Loucy (cell line): ENCODE results near the gene BMP8B.

Source experiments
- EZH2phosphoT487 ChIP-seq: fragments of 200-600 bp; IDR thresholded peaks from 2 replicates; pipeline ENCODE4 v1.6.1; 2018; ENCODE audit warnings: antibody characterized with exemption, mild to moderate bottlenecking, moderate library complexity, borderline replicate concordance
- TF ChIP-seq, protein P1 (sequence below): fragments of 200-600 bp; sonication (generic); conservative IDR thresholded peaks from 2 replicates; pipeline ENCODE4 v1.5.1; 2014; ENCODE audit warnings: mild to moderate bottlenecking, antibody characterized with exemption, low read length

DNA sequence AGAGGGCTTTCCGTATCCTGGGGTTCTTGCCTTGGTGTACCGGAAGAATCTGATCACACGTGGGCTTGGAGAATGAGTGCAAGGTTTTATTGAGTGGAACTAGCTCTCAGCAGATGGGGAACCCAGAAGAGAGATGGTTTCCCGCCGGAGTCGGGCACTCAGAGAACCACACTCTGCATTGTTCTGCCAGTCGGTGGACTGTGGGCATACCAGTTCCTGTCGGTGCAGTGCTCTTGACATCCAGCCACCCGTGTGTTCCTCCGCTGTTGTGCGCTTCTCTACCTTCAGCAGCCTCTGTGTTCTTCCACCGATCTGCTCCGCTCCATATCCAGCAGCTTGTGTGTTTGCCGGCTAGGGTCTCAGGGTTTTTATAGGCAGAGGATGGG is 60.7 kb downstream of the BMP8B start:
- no peak for TF ChIP-seq EZH2phosphoT487
- TF ChIP-seq, protein P1, sequence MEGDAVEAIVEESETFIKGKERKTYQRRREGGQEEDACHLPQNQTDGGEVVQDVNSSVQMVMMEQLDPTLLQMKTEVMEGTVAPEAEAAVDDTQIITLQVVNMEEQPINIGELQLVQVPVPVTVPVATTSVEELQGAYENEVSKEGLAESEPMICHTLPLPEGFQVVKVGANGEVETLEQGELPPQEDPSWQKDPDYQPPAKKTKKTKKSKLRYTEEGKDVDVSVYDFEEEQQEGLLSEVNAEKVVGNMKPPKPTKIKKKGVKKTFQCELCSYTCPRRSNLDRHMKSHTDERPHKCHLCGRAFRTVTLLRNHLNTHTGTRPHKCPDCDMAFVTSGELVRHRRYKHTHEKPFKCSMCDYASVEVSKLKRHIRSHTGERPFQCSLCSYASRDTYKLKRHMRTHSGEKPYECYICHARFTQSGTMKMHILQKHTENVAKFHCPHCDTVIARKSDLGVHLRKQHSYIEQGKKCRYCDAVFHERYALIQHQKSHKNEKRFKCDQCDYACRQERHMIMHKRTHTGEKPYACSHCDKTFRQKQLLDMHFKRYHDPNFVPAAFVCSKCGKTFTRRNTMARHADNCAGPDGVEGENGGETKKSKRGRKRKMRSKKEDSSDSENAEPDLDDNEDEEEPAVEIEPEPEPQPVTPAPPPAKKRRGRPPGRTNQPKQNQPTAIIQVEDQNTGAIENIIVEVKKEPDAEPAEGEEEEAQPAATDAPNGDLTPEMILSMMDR: no peak
